C4-2B (cell line): ENCODE data around the gene LPCAT2.

Source experiments
- H3K27ac ChIP-seq: fragments of 450-650 bp; 2 replicates; pipeline ENCODE4 v1.5.1; 2017
- CTCF ChIP-seq: fragments of 450-650 bp; conservative IDR thresholded peaks from 2 replicates; pipeline ENCODE4 v1.5.1; 2017; ENCODE audit warnings: mild to moderate bottlenecking
- ZFX ChIP-seq: fragments of 450-650 bp; IDR thresholded peaks from 2 replicates; pipeline ENCODE4 v1.6.1; 2017

The LPCAT2 gene

DNA sequence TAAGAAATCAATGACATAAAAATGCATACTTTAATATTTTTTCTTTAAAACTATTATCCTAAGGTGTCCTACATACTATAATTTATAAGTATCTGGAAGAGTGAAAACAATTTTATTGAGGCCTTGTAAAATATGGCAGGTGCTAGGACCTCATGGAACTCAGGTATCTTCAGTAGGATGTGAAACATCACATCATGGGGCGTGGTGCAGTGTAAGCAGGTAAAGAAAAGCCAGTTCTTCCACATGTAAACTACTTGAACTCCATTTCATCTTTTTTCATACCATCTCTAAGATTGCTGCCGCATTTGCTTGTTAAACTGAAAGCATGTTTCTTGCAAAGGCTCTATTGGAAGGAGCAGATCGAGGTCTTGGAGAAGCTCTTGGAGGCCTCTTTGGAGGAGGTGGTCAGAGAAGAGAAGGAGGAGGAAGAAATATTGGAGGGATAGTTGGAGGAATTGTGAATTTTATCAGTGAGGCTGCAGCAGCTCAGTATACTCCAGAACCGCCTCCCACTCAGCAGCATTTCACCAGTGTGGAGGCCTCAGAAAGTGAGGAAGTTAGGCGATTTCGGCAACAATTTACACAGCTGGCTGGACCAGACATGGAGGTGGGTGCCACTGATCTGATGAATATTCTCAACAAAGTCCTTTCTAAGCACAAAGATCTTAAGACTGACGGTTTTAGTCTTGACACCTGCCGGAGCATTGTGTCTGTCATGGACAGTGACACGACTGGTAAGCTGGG is 57.7 kb downstream of the LPCAT2 start, which contains the start of gene CAPNS2:
CAPNS2 (plus strand) TSS at position 253 of the 744 bp plus-strand sequence; CDS start at position 326, 73 bp downstream.
- no peak for TF ChIP-seq CTCF
- no peak for TF ChIP-seq ZFX
- no peak within 1 kb of the TSS for H3K27ac ChIP-seq

DNA sequence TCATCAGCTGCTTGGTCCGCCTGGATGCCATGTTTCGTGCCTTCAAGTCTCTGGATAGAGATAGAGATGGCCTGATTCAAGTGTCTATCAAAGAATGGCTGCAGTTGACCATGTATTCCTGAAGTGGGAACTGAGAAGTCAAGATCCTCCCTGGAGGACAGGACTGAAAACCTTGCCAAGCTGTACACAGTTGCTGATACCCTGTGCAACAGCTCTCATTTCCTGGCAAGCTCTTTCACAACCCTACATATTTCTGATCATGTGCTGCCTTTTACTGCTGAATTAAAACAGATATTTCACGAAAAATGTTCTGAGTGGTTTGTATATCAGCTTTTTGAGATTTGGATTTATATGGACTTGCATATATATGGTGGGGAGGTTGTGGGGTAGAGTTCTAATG is 58.5 kb downstream of the LPCAT2 start:
- TF ChIP-seq ZFX (no peak), CTCF (no peak)
- H3K27ac ChIP-seq = no peak overlapping the region

- H3K27ac ChIP-seq = no peak overlapping the region
- TF ChIP-seq ZFX = no peak
- no peak for TF ChIP-seq CTCF
Observed at GRCh38 chr16:55568207-55568606, 59.3 kb downstream of the LPCAT2 start.

- no peak for TF ChIP-seq CTCF
- H3K27ac ChIP-seq = no peak overlapping the region
Observed at GRCh38 chr16:55569025-55569424, 60.2 kb downstream of the LPCAT2 start.

- H3K27ac ChIP-seq = no peak overlapping the region
- no peak for TF ChIP-seq CTCF
- TF ChIP-seq ZFX = no peak
Observed at GRCh38 chr16:55570159-55570558, 61.3 kb downstream of the LPCAT2 start.

- TF ChIP-seq ZFX (no peak), CTCF (no peak)
- H3K27ac ChIP-seq = no peak overlapping the region
Observed at GRCh38 chr16:55571191-55571897, 62.5 kb downstream of the LPCAT2 start.

GRCh38 chr16:55572439-55572838 is 63.6 kb downstream of the LPCAT2 start:
- no peak overlapping the region for H3K27ac ChIP-seq
- TF ChIP-seq CTCF (no peak), ZFX (no peak)
